ENCODE measurements around the gene C12orf42. TPM values are rescaled to one million over a fixed set of nuclear protein-coding genes. Genes with fewer than 3 reads are reported as not detected.

Gene C12orf42
- total RNA-seq, 1 experiment from 2014 or later, result not detected

DNA sequence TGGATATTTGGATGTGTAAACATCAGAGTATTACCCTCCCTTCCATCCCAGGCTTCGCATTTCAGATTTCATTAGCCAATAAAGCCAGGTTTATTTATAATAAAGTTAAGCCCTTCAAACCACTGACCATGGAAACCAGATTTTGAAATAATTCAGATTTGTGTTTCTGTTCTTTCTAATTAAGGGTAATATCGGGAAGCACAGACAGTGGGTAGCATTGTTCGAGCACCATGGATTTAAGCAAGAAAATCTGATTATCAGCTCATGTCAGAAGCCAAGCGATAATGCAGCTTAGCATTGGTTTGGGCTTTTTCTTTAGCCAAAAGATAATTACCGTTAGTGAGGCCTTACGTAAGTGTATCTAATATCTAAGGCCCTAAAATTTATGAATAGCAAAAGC lies 116.1 kb downstream of the C12orf42 start:
- 0 out of 2 replicates have a peak, but pooled peaks cover 9% of the 10 kb centered on the region for H3K27me3 ChIP-seq (ENCODE audit: insufficient read depth, low read length)
- no peak overlapping the region for H3K4me3 ChIP-seq (replicated peaks in 1 of 2; ENCODE audit: low read depth in 1 of 2, low read length in 2 of 2)
- ATAC-seq (no peak), DNase-seq (ENCODE audit: low read depth, low spot score) (no peak)
- ChIA-PET RAD21 (ENCODE audit: low non-redundant PET in 1 of 2, low total read pairs in 2 of 2, uncharacterized antibody in 2 of 2, unreplicated experiment in 2 of 2) (no interaction called here), CTCF (no interaction called here), POLR2A (no interaction called here)
- H2AFZ ChIP-seq (ENCODE audit: low read depth, low read length, poor library complexity, severe bottlenecking), result no peak overlapping the region
- no peaks in the 10 kb centered on the region for H3K36me3 ChIP-seq (ENCODE audit: control insufficient read depth in 1 of 2, insufficient read depth in 2 of 2, low read length in 2 of 2)
- H3K9me2 ChIP-seq (ENCODE audit: insufficient read depth), result no peaks in the 10 kb centered on the region
- H3K27ac ChIP-seq (ENCODE audit: low read depth, low read length), result no peak overlapping the region
- no peak for TF ChIP-seq CEBPB (IDR thresholded peaks at IDR 0.05; ENCODE audit: low read depth)
- no peaks in the 10 kb centered on the region for H4K20me1 ChIP-seq (ENCODE audit: insufficient read depth)
- no TSS peak for BruUV-seq (replicated peaks)
- H3K9ac ChIP-seq (ENCODE audit: low read length), result no peak overlapping the region
- H3K4me2 ChIP-seq (ENCODE audit: low read length), result no peak overlapping the region
- no peaks in the 10 kb centered on the region for H3K79me2 ChIP-seq (ENCODE audit: insufficient read depth, low read length)
- intact Hi-C loops (cut with micrococcal nuclease), result no loop called here
- no peaks in the 10 kb centered on the region for H3K9me3 ChIP-seq (ENCODE audit: control insufficient read depth in 1 of 2, insufficient read depth in 1 of 2, low read depth in 1 of 2, low read length in 2 of 2)
- no peaks in the 10 kb centered on the region for H3K4me1 ChIP-seq (ENCODE audit: control insufficient read depth in 1 of 2, insufficient read depth in 2 of 2, low read length in 2 of 2)

DNA sequence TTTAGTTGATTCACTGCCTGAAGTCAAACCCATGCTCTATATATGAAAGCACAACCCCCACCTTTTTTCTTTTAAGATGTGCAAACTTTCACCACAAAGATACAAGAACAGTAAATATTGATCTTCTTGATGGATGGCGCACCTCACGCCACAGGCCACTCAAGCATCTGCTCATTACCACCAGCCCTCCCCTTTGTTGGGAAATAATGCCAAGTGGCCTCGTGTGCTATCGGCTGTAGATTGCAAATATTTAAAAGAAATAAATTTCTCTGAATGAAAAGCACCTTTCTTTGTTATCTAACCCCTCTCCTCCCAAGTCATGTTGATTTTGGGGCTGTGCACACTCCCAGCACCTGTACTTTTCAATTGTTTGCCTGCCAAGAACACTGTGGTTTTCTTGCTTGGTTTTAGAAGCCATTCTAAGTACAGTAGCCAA lies 122.7 kb downstream of the C12orf42 start:
- no peak for ATAC-seq
- CTCF ChIA-PET, result no interaction called here

More for the DNA sequence above, 122.7 kb downstream of the C12orf42 start:
- DNase-seq (ENCODE audit: low read depth, low spot score), result no peak
- Histone ChIP-seq H3K27ac (ENCODE audit: low read depth, low read length) (no peak overlapping the region), H3K4me2 (ENCODE audit: low read length) (no peak overlapping the region), H3K9me3 (ENCODE audit: control insufficient read depth in 1 of 2, insufficient read depth in 1 of 2, low read depth in 1 of 2, low read length in 2 of 2) (no peaks in the 10 kb centered on the region), H3K4me3 (replicated peaks in 1 of 2; ENCODE audit: low read depth in 1 of 2, low read length in 2 of 2) (no peak overlapping the region), H3K27me3 (ENCODE audit: insufficient read depth, low read length) (peaks cover 24% of the 10 kb centered on the region; the same call in 1 of the 2 replicates), H3K9me2 (ENCODE audit: insufficient read depth) (no peaks in the 10 kb centered on the region), H3K36me3 (ENCODE audit: control insufficient read depth in 1 of 2, insufficient read depth in 2 of 2, low read length in 2 of 2) (no peaks in the 10 kb centered on the region), H3K4me1 (ENCODE audit: control insufficient read depth in 1 of 2, insufficient read depth in 2 of 2, low read length in 2 of 2) (no peaks in the 10 kb centered on the region), H3K9ac (ENCODE audit: low read length) (no peak overlapping the region), H4K20me1 (ENCODE audit: insufficient read depth) (no peaks in the 10 kb centered on the region), H3K79me2 (ENCODE audit: insufficient read depth, low read length) (no peaks in the 10 kb centered on the region), H2AFZ (ENCODE audit: low read depth, low read length, poor library complexity, severe bottlenecking) (no peak overlapping the region)
- ChIA-PET RAD21 (ENCODE audit: low non-redundant PET in 1 of 2, low total read pairs in 2 of 2, uncharacterized antibody in 2 of 2, unreplicated experiment in 2 of 2) (no interaction called here), POLR2A (no interaction called here)
- no peak for TF ChIP-seq FOSL1 (IDR thresholded peaks at IDR 0.05; ENCODE audit: low read depth)
- TF ChIP-seq EGR1 (IDR thresholded peaks at IDR 0.05; ENCODE audit: low read depth), result no peak
- no peak for TF ChIP-seq TCF7L2 (IDR thresholded peaks at IDR 0.05; ENCODE audit: borderline replicate concordance, extremely low read depth, insufficient read depth, insufficient read length)
- no peak for TF ChIP-seq ZFX (IDR thresholded peaks at IDR 0.05)
- no peak for TF ChIP-seq RAD21 (IDR thresholded peaks at IDR 0.05; ENCODE audit: low read depth)
- TF ChIP-seq POLR2AphosphoS5 (IDR thresholded peaks at IDR 0.05; ENCODE audit: low read depth, low read length), result no peak
- TF ChIP-seq, protein P1, sequence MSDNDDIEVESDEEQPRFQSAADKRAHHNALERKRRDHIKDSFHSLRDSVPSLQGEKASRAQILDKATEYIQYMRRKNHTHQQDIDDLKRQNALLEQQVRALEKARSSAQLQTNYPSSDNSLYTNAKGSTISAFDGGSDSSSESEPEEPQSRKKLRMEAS (IDR thresholded peaks at IDR 0.05), result no peak
- no peak for TF ChIP-seq CBX3 (IDR thresholded peaks at IDR 0.05; ENCODE audit: low read depth)
- TF ChIP-seq, protein P2, sequence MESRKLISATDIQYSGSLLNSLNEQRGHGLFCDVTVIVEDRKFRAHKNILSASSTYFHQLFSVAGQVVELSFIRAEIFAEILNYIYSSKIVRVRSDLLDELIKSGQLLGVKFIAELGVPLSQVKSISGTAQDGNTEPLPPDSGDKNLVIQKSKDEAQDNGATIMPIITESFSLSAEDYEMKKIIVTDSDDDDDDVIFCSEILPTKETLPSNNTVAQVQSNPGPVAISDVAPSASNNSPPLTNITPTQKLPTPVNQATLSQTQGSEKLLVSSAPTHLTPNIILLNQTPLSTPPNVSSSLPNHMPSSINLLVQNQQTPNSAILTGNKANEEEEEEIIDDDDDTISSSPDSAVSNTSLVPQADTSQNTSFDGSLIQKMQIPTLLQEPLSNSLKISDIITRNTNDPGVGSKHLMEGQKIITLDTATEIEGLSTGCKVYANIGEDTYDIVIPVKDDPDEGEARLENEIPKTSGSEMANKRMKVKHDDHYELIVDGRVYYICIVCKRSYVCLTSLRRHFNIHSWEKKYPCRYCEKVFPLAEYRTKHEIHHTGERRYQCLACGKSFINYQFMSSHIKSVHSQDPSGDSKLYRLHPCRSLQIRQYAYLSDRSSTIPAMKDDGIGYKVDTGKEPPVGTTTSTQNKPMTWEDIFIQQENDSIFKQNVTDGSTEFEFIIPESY (IDR thresholded peaks at IDR 0.05; ENCODE audit: extremely low read depth, insufficient replicate concordance, low read length), result no peak
- TF ChIP-seq EZH2phosphoT487 (IDR thresholded peaks at IDR 0.05; ENCODE audit: borderline replicate concordance), result no peak
- TF ChIP-seq YY1 (IDR thresholded peaks at IDR 0.05; ENCODE audit: extremely low read depth, insufficient replicate concordance, low read depth, low read length), result no peak
- no peak for TF ChIP-seq JUND (IDR thresholded peaks at IDR 0.05)
- TF ChIP-seq, protein P3, sequence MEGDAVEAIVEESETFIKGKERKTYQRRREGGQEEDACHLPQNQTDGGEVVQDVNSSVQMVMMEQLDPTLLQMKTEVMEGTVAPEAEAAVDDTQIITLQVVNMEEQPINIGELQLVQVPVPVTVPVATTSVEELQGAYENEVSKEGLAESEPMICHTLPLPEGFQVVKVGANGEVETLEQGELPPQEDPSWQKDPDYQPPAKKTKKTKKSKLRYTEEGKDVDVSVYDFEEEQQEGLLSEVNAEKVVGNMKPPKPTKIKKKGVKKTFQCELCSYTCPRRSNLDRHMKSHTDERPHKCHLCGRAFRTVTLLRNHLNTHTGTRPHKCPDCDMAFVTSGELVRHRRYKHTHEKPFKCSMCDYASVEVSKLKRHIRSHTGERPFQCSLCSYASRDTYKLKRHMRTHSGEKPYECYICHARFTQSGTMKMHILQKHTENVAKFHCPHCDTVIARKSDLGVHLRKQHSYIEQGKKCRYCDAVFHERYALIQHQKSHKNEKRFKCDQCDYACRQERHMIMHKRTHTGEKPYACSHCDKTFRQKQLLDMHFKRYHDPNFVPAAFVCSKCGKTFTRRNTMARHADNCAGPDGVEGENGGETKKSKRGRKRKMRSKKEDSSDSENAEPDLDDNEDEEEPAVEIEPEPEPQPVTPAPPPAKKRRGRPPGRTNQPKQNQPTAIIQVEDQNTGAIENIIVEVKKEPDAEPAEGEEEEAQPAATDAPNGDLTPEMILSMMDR (IDR thresholded peaks at IDR 0.05 in 2 of 3, conservative IDR thresholded peaks at IDR 0.05 in 1 of 3; ENCODE audit: borderline replicate concordance in 1 of 3, insufficient read depth in 1 of 3, low read depth in 2 of 3, low read length in 2 of 3), result no peak
- TF ChIP-seq ELF1 (IDR thresholded peaks at IDR 0.05; ENCODE audit: borderline replicate concordance, low read depth), result no peak
- no TSS peak for BruUV-seq (replicated peaks)
- intact Hi-C loops (cut with micrococcal nuclease), result no loop called here

All from HCT116 (cell line).